ENCODE results near the gene CHRNG. TPM values are rescaled to one million over a fixed set of nuclear protein-coding genes. Genes with fewer than 3 reads are reported as not detected.

The CHRNG gene
- not detected in 2 replicates for total RNA-seq (2014; rRNA removed; shearing (Covaris generic))

DNA sequence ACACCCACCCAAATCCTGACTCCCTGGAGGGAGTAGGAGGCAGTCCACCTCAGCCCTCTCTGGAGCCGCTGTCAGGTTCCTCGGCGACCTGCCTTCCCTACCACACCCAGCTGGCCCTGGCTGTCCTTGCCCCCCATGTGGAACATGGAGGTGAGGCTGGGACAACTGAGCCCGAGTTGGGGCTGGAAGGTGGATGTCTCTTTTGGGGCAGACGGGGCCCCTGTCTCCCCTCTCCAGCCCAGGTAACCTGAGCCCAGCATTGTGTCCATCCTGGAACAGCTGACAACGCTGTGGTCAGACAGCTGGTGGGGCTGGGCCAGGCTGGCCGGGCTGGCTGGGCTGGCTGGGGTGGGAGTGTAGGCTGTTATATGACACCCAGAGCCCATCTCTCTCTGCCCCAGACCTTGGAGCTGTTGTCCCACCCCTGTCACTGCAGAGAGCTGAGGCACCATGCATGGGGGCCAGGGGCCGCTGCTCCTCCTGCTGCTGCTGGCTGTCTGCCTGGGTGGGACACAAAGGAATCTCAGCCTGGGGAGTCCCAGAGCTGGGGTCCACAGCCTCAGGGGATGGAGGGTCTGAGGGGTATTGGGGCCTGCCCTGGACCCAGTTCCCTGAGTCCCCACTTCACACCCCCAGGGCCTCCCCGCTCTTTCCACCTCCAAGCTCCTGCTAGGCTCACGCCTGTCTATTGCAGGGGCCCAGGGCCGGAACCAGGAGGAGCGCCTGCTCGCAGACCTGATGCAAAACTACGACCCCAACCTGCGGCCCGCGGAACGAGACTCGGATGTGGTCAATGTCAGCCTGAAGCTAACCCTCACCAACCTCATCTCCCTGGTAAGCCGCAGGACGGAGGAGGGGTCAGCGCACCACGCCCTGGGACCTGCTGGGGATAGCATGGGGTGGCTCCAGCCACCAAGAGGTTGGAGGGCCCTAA, at the start of gene CHRNG:
CHRNG (plus strand) TSS at position 395 of the 934 bp plus-strand sequence; CDS start at position 451, 56 bp downstream.
- no peak for DNase-seq (ENCODE audit: low spot score)

DNA sequence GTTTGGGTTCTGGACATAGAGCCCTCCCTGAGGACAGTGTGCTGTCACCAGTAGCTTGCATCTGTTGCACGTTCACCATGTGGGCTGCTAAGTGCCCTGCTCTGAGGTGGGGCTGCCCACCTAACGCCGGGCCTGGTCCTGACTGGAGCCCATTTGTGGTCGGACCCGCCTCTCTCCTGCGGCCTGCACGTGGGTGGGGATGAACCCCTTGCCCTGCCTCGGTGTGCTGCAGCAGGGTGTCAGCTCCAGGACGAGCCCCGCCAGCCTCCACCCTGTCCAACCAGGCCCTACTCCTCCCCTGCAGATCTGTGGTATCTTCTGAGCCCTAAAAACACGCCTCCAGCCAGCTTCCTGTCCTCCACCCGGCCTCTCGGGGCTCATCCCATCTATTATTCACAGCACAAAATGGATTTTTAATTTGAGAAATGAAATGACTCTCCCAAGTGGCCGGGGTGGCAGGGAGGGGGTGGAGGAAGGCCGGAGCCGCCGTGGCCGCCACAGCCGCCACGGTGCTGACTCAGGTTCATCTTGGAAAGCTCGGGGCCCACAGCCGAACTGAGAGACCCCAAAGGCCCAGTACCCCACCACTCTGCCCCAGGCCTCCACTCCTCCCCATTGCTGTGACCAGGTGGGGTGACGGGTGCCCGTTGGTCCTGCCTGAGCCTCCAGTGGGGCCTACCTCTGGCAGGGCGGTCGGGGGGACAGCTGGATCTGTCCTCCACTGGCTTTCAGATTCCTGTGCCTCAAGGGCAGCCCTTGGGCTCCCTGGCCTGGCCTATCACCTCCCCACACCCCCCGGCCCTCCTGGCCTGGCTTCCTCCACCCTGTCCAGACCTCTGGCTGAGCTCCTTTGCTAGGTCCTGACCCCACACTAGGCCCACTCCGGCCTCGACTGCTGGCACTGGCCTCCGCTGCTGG, 49.0 kb upstream of the CHRNG start:
- DNase-seq (ENCODE audit: low spot score), result no peak

GRCh38 chr2:232491139-232491780, 48.2 kb upstream of the CHRNG start:
- DNase-seq (ENCODE audit: low spot score), result no peak

DNA sequence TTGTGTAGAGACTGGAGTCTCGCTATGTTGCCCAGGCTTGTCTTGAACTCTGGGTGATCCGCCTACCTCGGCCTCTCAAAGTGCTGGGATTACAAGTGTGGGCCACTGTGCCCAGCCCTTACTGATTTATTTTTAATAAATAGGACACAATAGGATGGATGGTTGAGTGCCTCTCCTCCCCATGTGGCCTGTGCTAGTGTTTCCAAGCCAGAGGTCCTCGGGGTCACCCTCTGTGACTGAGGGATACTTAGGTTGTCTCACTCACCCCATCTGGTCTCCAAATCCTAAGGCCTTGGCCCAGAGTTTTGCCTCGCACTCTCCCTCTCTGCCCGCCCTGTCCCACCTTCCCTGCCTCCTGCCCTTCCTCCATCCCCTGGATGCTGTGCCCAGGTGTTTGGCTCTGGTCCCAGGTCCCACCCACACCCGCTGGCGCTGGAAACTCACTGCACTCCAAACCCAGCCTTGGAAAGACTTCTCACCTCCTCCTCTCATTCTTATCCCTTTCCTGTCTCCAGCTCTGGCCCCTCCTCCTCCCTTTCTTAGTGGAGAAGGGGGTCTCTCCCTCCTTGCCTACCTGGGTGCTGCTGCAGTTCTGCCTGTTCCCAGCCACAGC, 47.1 kb upstream of the CHRNG start:
- DNase-seq (ENCODE audit: low spot score), result no peak

DNA sequence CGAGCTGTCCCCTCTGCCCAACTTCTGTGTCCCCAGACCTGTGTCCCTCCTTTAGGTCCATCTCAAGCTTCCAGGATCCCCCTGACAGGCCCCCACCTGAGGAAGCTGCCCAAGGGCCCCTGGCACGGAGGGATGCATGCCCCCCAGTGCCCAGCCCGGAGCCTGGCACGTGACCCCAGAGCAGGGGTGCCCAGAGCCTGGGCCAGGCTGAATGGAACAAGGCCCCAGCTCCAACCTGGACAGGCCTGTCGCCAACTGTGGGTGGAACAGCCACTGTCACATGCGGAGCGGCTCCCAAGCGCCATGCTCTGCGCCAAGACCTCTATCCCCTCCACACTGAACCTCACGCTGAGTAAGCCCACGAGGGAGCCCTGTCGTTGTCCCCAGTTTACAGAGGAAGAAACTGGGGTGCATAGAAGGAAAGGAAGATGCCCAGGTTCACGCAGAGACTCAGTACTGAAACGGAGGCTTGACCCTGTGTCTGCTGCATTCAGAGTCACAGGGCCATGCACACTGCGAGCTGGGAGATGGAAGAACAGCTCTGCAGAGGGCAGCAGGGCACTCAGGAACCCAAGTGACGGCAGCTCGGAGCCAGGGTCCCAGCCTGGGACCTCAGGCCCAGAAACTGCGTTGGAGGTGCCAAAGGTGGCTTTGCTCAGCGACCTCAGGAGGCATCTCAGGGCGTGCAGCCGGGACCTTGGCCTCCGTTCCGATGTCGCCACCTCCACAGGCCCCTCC, 46.4 kb upstream of the CHRNG start:
- DNase-seq (ENCODE audit: low spot score), result no peak

GRCh38 chr2:232493701-232494474, 45.6 kb upstream of the CHRNG start:
- DNase-seq (ENCODE audit: low spot score), result no peak

DNA sequence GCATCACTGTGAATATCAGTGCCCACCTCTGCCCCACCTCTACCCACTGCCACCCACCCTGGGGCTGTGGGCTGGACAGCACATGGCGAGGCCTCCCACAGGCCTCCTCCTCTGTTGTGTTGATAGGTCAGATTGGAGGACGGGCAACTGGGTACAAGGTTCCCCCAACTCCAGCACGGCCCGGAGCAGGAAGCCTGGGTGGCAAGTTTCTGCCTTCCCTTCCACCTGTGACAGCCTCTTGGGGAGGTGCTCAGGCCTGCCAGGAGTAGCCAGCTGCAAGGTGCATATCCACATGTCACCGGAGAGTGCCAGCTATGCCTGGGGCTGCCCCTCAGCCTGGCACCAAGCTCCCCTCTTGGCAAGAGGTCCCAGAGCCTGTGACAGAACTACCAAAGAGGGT, 45.0 kb upstream of the CHRNG start:
- DNase-seq (ENCODE audit: low spot score), result no peak

DNA sequence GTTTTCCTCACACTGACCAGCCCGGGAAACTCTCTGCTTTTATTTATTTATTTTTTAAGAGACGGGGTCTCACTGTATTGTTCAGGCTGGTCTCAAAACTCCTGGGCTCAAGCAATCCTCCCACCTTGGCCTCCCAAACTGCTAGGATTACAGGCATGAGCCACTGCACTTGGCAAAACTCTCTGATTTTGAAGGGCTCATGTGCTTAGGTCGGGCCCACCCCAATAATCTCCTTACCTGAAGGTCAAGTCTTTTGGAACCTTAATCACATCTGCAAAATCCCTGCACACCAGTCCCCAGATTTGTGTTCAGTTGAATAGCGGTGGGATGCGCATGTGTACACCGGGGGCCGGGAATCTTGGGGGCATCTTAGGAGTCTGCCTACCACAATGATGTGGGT, 44.2 kb upstream of the CHRNG start:
- DNase-seq (ENCODE audit: low spot score), result no peak

DNA sequence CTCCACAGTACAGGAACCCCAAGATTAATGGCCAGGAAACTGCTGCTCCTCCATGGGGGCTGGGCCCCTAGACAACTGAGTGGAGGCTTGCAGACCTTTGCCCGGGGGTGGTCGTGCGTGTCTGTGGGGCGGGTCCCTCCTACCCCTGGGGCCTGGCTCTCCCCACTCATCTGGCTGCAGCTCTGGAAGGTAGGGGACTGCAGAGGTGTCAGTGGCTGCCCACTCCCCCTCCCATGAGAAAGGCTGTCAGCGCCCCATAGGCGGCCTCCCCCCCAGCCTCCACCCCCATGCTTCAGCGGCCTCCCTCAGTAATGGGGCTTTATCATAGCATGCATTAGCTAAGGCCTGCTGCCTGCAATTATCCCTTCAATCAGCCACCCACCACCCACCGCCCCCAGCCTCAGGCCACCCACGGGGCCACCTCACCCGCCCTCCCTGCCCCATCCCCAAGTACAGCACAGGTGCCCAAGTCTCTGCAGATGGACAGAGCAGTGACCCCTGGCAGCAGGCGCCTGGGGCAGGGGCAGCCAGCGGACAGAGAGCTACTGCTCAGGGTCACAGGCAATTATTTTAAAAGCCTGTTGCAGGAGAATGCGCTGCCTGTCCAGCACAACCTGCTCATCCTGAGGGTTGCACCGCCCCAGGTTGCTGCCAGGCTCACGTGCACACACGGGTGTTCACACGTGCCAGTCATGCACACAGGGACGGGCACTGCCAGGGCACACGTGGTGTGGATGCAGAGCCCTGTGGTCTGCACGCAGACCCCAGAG, 42.8 kb upstream of the CHRNG start:
- no peak for DNase-seq (ENCODE audit: low spot score)

DNA sequence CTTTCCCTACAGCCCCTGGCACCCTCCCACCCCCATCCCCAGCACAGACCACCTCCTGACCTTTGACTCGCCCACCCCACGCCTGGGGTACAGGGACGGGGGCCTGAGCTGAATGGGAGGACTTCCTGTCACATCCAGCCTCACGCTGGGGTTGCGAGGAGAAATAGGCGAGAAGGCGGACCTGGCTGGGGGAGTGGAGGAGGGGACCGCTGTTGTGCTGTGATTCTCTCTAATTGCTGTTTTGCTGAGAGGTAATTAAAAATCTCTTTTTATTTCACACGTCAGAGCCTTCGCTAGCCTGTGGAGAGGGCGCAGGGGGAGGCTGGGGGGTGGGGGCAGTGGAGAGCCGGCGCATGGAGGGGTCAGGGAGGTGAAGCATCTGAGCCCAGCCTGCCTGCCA, 42.1 kb upstream of the CHRNG start:
- no peak for DNase-seq (ENCODE audit: low spot score)

- DNase-seq (ENCODE audit: low spot score), result no peak
Measured at GRCh38 chr2:232498452-232498851, 41.0 kb upstream of the CHRNG start.

DNA sequence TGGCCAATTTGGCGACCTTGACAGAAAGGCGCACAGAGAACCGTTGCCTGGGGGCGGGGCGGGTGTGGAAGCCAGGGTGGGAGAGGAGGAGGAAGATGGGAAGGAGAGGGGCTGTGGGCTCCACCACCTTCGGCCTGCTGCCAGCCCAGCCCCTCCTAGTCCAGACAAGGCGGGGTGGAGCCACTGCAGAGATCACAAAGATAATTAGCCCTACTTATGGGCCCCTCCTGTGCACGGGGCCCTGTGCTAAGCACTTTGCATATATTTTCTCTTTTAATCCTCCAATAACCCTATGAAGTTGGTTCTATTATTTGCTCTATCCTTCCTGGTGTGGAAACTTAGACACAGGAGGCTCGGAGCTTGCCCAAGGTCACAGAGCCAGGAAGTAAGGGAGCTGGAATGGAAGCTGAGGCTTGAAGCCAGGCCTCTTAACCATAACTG, 38.1 kb upstream of the CHRNG start:
- no peak for DNase-seq (ENCODE audit: low spot score)

DNA sequence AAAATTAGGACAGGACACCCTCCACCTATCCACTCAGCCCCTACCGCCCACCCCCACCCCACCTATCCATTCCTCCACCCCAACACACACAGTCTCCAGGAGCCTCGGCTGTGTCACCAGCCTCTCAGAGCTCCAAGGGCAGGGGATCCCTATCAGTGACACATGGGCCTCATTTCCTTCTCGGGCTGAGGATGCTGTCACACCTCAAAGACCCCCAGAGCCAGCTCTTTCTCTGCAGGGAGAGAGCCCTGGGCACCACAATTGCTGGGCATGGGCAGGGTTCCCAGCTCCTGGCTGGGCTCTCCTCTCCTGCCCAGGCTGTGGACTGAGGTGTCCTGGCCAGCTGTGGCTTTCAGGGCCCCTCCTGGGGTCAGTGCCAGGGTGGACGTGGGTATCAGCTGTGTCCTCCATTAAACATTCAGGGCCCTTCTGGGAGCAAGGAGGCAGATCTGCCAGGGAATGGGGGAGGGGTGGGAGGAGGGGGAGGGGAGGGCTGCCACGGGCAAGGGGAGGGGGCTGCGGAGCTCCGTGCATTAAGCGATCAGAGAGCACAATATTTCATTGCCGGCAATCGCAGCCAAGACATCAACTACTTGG, 37.6 kb upstream of the CHRNG start:
- no peak for DNase-seq (ENCODE audit: low spot score)

- DNase-seq (ENCODE audit: low spot score), result no peak
Measured at GRCh38 chr2:232502511-232502910, 37.0 kb upstream of the CHRNG start.

DNA sequence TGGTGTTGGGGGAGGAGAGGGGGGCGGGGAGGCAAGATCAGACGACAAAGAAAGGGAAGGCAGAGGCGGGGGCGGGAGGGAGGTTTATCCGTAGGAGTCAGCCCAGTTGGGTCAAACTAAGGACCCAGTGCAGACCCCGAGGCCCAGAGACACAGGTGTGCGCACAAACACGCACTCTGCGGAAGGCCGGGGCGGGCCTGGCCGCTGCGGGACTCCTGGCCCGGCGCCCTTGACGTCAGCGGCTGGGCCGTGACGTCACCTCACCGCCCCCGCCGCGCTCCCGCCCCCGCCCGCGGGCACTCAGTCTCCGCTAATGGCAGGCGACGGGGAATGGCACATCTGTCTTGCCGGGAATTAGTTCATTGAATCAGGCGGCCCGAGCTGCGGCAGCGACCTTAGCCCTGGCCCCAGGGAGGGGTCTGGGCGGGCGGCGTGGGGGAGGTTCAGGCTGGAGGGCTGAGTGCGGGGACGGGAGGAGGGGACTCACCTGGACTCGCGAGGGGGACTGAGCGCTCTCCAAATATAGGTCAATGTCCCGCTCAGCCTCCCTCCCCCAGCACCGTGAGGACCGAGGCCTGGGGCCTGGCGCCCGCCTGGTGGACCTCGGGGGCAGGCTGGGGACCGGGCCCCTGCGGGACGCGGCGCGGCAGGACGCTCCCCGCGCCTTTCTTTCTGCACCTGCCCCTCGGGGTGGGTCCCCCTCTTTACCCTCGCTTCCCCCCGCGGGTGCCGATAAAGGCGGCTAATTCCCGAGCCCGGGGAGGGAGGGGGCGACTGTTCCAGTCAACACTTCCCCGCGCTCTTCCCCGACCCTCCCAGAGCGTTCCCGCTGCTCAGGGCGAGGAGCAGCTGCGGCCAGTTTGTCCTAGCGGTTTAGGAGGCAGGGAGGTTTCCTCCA, 36.3 kb upstream of the CHRNG start:
- DNase-seq (ENCODE audit: low spot score), result no peak

DNA sequence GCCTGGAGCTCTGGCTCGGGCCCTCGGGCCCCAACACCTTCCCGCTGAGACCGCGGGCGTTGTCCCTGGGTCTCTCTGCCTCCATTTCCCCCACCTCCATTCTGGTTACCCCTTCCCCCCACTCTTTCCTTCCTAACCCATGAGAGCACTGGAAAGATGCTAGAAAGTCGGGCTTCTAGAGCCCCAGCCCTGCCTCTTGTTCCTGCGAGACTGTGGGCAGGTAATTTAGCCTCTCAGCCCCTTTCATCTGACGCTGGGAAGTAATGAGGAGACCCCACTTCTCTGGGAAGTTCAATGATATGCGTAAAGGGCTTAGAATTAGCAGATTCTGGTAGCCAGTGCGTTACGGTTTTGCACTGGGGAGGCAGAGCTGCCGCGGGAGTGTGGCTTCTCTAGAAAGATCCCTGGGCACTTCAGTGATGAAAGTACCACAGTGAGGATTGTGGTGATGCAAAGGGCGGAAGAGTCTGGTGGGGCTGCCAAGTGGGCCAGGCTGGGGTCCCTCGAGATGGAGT, 35.6 kb upstream of the CHRNG start:
- no peak for DNase-seq (ENCODE audit: low spot score)

DNA sequence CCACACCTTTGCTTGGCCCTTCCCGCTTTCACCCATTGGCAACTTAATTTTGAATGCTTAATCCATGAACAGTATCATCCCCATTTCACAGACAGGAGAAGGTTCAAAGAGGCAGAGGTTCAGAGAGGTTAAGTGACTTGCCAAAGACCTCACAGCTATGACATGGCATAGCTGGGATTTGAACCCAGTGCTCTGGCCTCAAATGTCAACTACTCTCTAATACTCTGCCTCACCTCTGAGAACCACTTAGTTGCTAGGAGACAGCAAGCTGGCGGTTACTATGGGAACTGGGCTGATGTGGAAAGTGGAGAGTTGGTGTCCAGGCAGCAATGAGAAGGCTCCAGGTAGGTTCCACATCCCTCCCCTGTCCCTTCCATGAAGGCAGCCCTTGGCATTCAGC, 35.1 kb upstream of the CHRNG start:
- no peak for DNase-seq (ENCODE audit: low spot score)

- DNase-seq (ENCODE audit: low spot score), result no peak
Measured at GRCh38 chr2:232505856-232506255, 33.6 kb upstream of the CHRNG start.
